Neural cell (in vitro differentiated cells): ENCODE measurements around the gene HACE1. TPM values are rescaled to one million over a fixed set of nuclear protein-coding genes. Genes with fewer than 3 reads are reported as not detected.

Experiments
- H2AFZ ChIP-seq: fragments of 200-600, 300-800 bp; sonication (generic), shearing (Covaris generic); 2 replicates; pipeline ENCODE4 v1.6.0; 2014; ENCODE audit warnings: low read depth, mild to moderate bottlenecking, antibody characterized with exemption, low read length, moderate library complexity
- H3F3A ChIP-seq: fragments of 200-600 bp; shearing (Covaris generic); 2 replicates; pipeline ENCODE4 v1.6.1; 2016; ENCODE audit warnings: mild to moderate bottlenecking, moderate library complexity, mixed read lengths, antibody characterized with exemption, low read length; ENCODE audit not compliant: insufficient read depth, poor library complexity, severe bottlenecking
- H3K27ac ChIP-seq: fragments of 200-600, 300-800 bp; sonication (generic), shearing (Covaris generic); 2 replicates; pipeline ENCODE4 v1.5.1; 2014; ENCODE audit warnings: mild to moderate bottlenecking, low read length, moderate library complexity
- H3K27me3 ChIP-seq: fragments of 300-800, 200-600 bp; sonication (generic), shearing (Covaris generic); 2 replicates; pipeline ENCODE4 v1.6.0; 2014; ENCODE audit warnings: mild to moderate bottlenecking, low read depth, low read length, moderate library complexity; ENCODE audit not compliant: insufficient read depth
- H3K36me3 ChIP-seq: fragments of 300-800, 200-600 bp; sonication (generic), shearing (Covaris generic); 2 replicates; pipeline ENCODE4 v1.5.1; 2014; ENCODE audit warnings: mild to moderate bottlenecking, antibody characterized with exemption, low read length, moderate library complexity; ENCODE audit not compliant: insufficient read depth
- H3K4me2 ChIP-seq: fragments of 300-800, 200-600 bp; sonication (generic), shearing (Covaris generic); 2 replicates; pipeline ENCODE4 v1.6.0; 2014; ENCODE audit warnings: mild to moderate bottlenecking, low read length
- H3K4me3 ChIP-seq: fragments of 300-800, 200-600 bp; sonication (generic), shearing (Covaris generic); 2 replicates; pipeline ENCODE4 v1.5.1; 2014; ENCODE audit warnings: mild to moderate bottlenecking, low read length, moderate library complexity
- H3K79me2 ChIP-seq: fragments of 200-600 bp; shearing (Covaris generic); replicated peaks from 2 replicates; pipeline ENCODE4 v1.6.0; 2014; ENCODE audit warnings: mild to moderate bottlenecking, low read length, moderate library complexity; ENCODE audit not compliant: insufficient read depth
- H3K9ac ChIP-seq: fragments of 300-800, 200-600 bp; sonication (generic), shearing (Covaris generic); 2 replicates; pipeline ENCODE4 v1.6.1; 2016; ENCODE audit warnings: mild to moderate bottlenecking, low read length, mixed read lengths
- H3K9me2 ChIP-seq: fragments of 200-600 bp; shearing (Covaris generic); 2 replicates; pipeline ENCODE4 v1.6.1; 2016; ENCODE audit warnings: mild to moderate bottlenecking, low read length, mixed read lengths; ENCODE audit not compliant: insufficient read depth
- H3K9me3 ChIP-seq: fragments of 200-600, 300-800 bp; sonication (generic), shearing (Covaris generic); 2 replicates; pipeline ENCODE4 v1.6.1; 2016; ENCODE audit warnings: mild to moderate bottlenecking, mixed run types, low read length, moderate library complexity, mixed read lengths
- H4K20me1 ChIP-seq: fragments of 200-600 bp; shearing (Covaris generic); 2 replicates; pipeline ENCODE4 v1.6.1; 2016; ENCODE audit warnings: mild to moderate bottlenecking, mixed run types; ENCODE audit not compliant: insufficient read depth
- EP300 ChIP-seq: fragments of 450-650 bp; conservative IDR thresholded peaks from 2 replicates; pipeline ENCODE4 v1.6.1; 2014; ENCODE audit warnings: antibody characterized with exemption, mild to moderate bottlenecking, moderate library complexity; ENCODE audit not compliant: poor library complexity, severe bottlenecking
- EZH2 ChIP-seq: fragments of 200-600, 300-800 bp; shearing (Covaris generic), sonication (generic); IDR thresholded peaks from 2 replicates; pipeline ENCODE4 v1.6.1; 2014; ENCODE audit warnings: antibody characterized with exemption, low read length, borderline replicate concordance, mild to moderate bottlenecking; ENCODE audit not compliant: insufficient read depth, poor library complexity, severe bottlenecking
- MXI1 ChIP-seq: fragments of 450-650 bp; conservative IDR thresholded peaks from 2 replicates; pipeline ENCODE4 v1.6.1; 2014; ENCODE audit warnings: antibody characterized with exemption, mild to moderate bottlenecking; ENCODE audit not compliant: poor library complexity, severe bottlenecking
- POLR2AphosphoS5 ChIP-seq: IDR thresholded peaks from 2 replicates; pipeline ENCODE4 v1.6.1; 2012
- RAD21 ChIP-seq: fragments of 450-650 bp; conservative IDR thresholded peaks from 2 replicates; pipeline ENCODE4 v1.6.1; 2014; ENCODE audit warnings: antibody characterized with exemption, mild to moderate bottlenecking, moderate library complexity
- SMC3 ChIP-seq: fragments of 450-650 bp; conservative IDR thresholded peaks from 2 replicates; pipeline ENCODE4 v1.6.1; 2014; ENCODE audit warnings: antibody characterized with exemption, mild to moderate bottlenecking, moderate library complexity; ENCODE audit not compliant: poor library complexity
- TAF1 ChIP-seq: IDR thresholded peaks from 2 replicates; pipeline ENCODE4 v1.6.1; 2012; ENCODE audit warnings: low read depth
- polyA plus RNA-seq: library from polyadenylated mRNA; depleted of rRNA; stranded (reverse); fragments of >200 nt; gene quantifications from 2 replicates; pipeline ENCODE4 v1.2.3, GENCODE V29; 2014
- TF ChIP-seq, protein P1 (sequence below): IDR thresholded peaks from 2 replicates; pipeline ENCODE4 v1.6.1; 2012; ENCODE audit warnings: borderline replicate concordance
- TF ChIP-seq, protein P2 (sequence below): fragments of 450-650 bp; IDR thresholded peaks from 2 replicates; pipeline ENCODE4 v1.5.1; 2014; ENCODE audit warnings: antibody characterized with exemption, mild to moderate bottlenecking, moderate library complexity; ENCODE audit not compliant: poor library complexity, severe bottlenecking

HACE1 gene
- polyA plus RNA-seq, 1 donor from 2014 or later = 70.6 TPM

DNA sequence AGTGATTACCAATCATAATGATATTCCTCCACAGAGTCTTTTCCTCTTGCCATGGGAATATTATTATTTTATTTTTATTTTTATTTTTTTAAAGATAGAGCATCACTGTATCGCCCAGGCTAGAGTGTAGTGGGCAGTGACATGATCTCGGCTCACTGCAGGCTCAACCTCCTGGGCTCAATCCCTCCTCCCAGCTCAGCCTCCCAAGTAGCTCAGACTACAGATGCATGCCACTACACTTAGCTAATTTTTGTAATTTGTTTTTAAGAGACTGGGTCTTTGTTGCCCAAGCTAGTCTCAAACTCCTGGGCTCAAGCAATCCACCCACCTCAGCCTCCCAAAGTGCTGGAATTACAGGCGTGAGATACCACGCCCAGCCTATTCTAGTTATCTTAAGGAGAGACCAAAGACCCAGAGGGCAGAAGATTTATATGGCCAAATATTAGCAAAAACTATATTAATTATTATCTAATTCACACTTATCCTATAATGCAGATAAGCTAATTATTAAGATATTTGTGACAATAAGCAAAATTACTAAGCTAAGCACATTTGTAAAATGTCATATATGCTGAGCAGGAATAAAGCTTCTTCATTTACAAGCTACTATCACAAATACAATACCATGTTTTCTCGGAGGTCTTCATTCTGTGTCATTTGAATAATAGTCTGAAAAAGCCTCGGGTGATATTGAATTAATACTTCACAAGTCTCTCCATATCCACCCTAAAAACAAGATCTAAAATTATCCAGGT lies 63.5 kb downstream of the HACE1 start:
- H3K9me2 ChIP-seq = no peaks in the 10 kb centered on the region
- TF ChIP-seq EP300 (no peak), EZH2 (no peak), POLR2AphosphoS5 (no peak), TAF1 (no peak), RAD21 (no peak), MXI1 (no peak), SMC3 (no peak)
- TF ChIP-seq, protein P1, sequence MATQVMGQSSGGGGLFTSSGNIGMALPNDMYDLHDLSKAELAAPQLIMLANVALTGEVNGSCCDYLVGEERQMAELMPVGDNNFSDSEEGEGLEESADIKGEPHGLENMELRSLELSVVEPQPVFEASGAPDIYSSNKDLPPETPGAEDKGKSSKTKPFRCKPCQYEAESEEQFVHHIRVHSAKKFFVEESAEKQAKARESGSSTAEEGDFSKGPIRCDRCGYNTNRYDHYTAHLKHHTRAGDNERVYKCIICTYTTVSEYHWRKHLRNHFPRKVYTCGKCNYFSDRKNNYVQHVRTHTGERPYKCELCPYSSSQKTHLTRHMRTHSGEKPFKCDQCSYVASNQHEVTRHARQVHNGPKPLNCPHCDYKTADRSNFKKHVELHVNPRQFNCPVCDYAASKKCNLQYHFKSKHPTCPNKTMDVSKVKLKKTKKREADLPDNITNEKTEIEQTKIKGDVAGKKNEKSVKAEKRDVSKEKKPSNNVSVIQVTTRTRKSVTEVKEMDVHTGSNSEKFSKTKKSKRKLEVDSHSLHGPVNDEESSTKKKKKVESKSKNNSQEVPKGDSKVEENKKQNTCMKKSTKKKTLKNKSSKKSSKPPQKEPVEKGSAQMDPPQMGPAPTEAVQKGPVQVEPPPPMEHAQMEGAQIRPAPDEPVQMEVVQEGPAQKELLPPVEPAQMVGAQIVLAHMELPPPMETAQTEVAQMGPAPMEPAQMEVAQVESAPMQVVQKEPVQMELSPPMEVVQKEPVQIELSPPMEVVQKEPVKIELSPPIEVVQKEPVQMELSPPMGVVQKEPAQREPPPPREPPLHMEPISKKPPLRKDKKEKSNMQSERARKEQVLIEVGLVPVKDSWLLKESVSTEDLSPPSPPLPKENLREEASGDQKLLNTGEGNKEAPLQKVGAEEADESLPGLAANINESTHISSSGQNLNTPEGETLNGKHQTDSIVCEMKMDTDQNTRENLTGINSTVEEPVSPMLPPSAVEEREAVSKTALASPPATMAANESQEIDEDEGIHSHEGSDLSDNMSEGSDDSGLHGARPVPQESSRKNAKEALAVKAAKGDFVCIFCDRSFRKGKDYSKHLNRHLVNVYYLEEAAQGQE = no peak
- TF ChIP-seq, protein P2, sequence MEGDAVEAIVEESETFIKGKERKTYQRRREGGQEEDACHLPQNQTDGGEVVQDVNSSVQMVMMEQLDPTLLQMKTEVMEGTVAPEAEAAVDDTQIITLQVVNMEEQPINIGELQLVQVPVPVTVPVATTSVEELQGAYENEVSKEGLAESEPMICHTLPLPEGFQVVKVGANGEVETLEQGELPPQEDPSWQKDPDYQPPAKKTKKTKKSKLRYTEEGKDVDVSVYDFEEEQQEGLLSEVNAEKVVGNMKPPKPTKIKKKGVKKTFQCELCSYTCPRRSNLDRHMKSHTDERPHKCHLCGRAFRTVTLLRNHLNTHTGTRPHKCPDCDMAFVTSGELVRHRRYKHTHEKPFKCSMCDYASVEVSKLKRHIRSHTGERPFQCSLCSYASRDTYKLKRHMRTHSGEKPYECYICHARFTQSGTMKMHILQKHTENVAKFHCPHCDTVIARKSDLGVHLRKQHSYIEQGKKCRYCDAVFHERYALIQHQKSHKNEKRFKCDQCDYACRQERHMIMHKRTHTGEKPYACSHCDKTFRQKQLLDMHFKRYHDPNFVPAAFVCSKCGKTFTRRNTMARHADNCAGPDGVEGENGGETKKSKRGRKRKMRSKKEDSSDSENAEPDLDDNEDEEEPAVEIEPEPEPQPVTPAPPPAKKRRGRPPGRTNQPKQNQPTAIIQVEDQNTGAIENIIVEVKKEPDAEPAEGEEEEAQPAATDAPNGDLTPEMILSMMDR = no peak
- no peak overlapping the region for H3K27ac ChIP-seq
- H3K36me3 ChIP-seq = peaks cover 3% of the 10 kb centered on the region
- no peaks in the 10 kb centered on the region for H3K27me3 ChIP-seq
- no peaks in the 10 kb centered on the region for H3F3A ChIP-seq
- no peaks in the 10 kb centered on the region for H3K79me2 ChIP-seq
- no peaks in the 10 kb centered on the region for H4K20me1 ChIP-seq
- H3K4me2 ChIP-seq = no peak overlapping the region
- no peaks in the 10 kb centered on the region for H3K9me3 ChIP-seq
- no peak overlapping the region for H2AFZ ChIP-seq
- no peak overlapping the region for H3K9ac ChIP-seq
- no peak overlapping the region for H3K4me3 ChIP-seq

DNA sequence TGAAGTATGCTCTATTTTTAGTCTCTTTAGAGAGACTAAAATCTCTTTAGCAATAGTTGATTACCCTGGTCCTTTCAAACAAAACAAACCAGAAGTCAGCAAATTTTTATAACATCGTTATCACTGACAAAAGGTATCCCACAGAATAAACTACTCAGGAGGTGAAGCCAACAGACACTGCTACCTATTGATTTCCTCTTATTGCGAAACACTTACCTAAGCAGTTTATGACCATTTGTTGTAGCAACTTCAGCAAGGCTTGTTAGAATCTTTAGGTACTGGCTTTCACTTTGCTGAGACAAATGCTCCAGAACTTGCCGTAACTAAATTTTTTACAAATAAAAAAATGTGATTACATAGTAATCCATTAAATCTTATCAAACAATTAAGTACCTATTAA lies 64.4 kb downstream of the HACE1 start:
- Histone ChIP-seq H3F3A (no peaks in the 10 kb centered on the region), H3K27ac (no peak overlapping the region), H2AFZ (no peak overlapping the region), H3K9me3 (no peaks in the 10 kb centered on the region), H3K4me2 (no peak overlapping the region), H3K27me3 (no peaks in the 10 kb centered on the region), H3K79me2 (no peaks in the 10 kb centered on the region), H4K20me1 (no peaks in the 10 kb centered on the region), H3K4me3 (no peak overlapping the region), H3K9ac (no peak overlapping the region), H3K9me2 (no peaks in the 10 kb centered on the region), H3K36me3 (peaks cover 3% of the 10 kb centered on the region)
- TF ChIP-seq, protein P2 = no peak
- TF ChIP-seq MXI1 = no peak
- TF ChIP-seq EZH2 = no peak
- TF ChIP-seq POLR2AphosphoS5 = no peak
- no peak for TF ChIP-seq SMC3
- TF ChIP-seq EP300 = no peak
- no peak for TF ChIP-seq RAD21
- TF ChIP-seq TAF1 = no peak
- TF ChIP-seq, protein P1 = no peak
